ENCODE results near the gene MYCBP. TPM values are rescaled to one million over a fixed set of nuclear protein-coding genes. Genes with fewer than 3 reads are reported as not detected.

Gene MYCBP
- total and polyA plus RNA-seq, 2 of the 8 experiments (the other 6 are each of a cell fraction or from before 2014, with no cell fraction given) = 22.4 to 38.2 TPM

DNA sequence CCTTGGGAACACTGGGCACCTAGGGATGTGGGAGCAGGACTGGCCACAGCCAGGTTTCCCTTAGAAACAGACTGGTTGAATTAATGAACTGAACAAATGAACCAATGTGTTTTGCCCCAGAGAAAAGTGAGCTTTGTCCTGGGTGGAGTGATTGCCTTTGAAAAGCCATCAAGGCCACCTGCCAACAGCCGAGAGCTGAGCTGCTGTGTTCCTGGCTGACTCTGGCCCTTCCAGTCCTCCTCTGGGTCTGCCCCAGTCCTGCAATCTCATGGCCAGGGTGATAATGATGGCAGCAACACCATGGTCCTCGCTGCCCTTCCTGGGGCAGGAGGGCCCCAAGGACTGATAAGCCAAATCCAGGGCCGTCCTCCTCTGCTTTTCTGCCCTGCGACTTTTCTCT lies 26.4 kb upstream of the MYCBP start:
- H4K8ac ChIP-seq (ENCODE audit: extremely low read depth, insufficient read depth, low read length) = peak overlapping the region; percentile 57; the same call in 1 of the 2 replicates
- no peak overlapping the region for H2BK120ac ChIP-seq (replicated peaks; ENCODE audit: low read depth, low read length)
- no peak for DNase-seq (ENCODE audit: low read depth in 1 of 2, low spot score in 2 of 2)
- no peaks in the 10 kb centered on the region for H3K27me3 ChIP-seq (replicated peaks in 1 of 4; ENCODE audit: control insufficient read depth in 3 of 4, extremely low read depth in 1 of 4, insufficient read depth in 3 of 4, low read length in 3 of 4)
- H2BK15ac ChIP-seq (ENCODE audit: low read length) = no peak overlapping the region
- H3K4me2 ChIP-seq (ENCODE audit: insufficient read depth in 1 of 2, low read depth in 2 of 2, low read length in 2 of 2) = no peak overlapping the region
- H2BK5ac ChIP-seq (ENCODE audit: low read depth, low read length) = no peak overlapping the region
- TF ChIP-seq SUZ12 (IDR thresholded peaks at IDR 0.05; ENCODE audit: low read length) (no peak), MAFK (IDR thresholded peaks at IDR 0.05; ENCODE audit: low read depth, low read length) (no peak), POU5F1 (IDR thresholded peaks at IDR 0.05; ENCODE audit: low read depth, low read length) (no peak), KDM4A (IDR thresholded peaks at IDR 0.05; ENCODE audit: low read depth, low read length, severe bottlenecking) (no peak), BRCA1 (IDR thresholded peaks at IDR 0.05; ENCODE audit: low read depth, low read length) (no peak), FOSL1 (IDR thresholded peaks at IDR 0.05; ENCODE audit: insufficient read depth, low read depth, low read length) (no peak), SIRT6 (IDR thresholded peaks at IDR 0.05; ENCODE audit: low read length) (no peak)
- no peak overlapping the region for H4K5ac ChIP-seq (ENCODE audit: insufficient read length, low read depth, low read length)
- no peak overlapping the region; the same call in 1 of the 2 replicates for H2BK12ac ChIP-seq (ENCODE audit: low read depth, low read length)
- no peak overlapping the region for H3K14ac ChIP-seq (ENCODE audit: insufficient read length)
- no peaks in the 10 kb centered on the region for H4K20me1 ChIP-seq (replicated peaks in 1 of 2; ENCODE audit: control insufficient read depth in 1 of 2, insufficient read depth in 2 of 2, low read length in 2 of 2)
- H2BK20ac ChIP-seq (ENCODE audit: low read length) = no peak overlapping the region
- H3K23ac ChIP-seq (ENCODE audit: insufficient read length) = no peak overlapping the region
- no peaks in the 10 kb centered on the region for H3K4me1 ChIP-seq (replicated peaks in 1 of 4; ENCODE audit: control insufficient read depth in 3 of 4, insufficient read depth in 4 of 4, low read length in 3 of 4)
- no peak overlapping the region for H3K9ac ChIP-seq (replicated peaks in 1 of 4; ENCODE audit: extremely low read depth in 1 of 4, low read depth in 3 of 4, low read length in 3 of 4)
- H3K4ac ChIP-seq (replicated peaks; ENCODE audit: insufficient read length, low read depth, low read length) = no peak overlapping the region
- no peak overlapping the region for H3K18ac ChIP-seq (ENCODE audit: extremely low read depth, low read length)
- 100% methylated on average over 4 of the region's 4 CpGs; no CpG with 5 or more reads in 1 of the 2 experiments for WGBS, 2 experiments (ENCODE audit: extremely low coverage in 1 of 2, insufficient coverage in 1 of 2, insufficient read length in 1 of 2, insufficient replicate concordance in 2 of 2, low coverage in 1 of 2, low lambda C conversion rate in 2 of 2, missing lambda C conversion rate in 1 of 2)
- peak overlapping the region; percentile 9; the same call in 1 of the 2 replicates for H2AK5ac ChIP-seq (ENCODE audit: low read depth, low read length)
- no peaks in the 10 kb centered on the region for H3K23me2 ChIP-seq (ENCODE audit: low read depth, low read length)
- no peak overlapping the region for H3K27ac ChIP-seq (ENCODE audit: low read depth, low read length)
- H3K79me2 ChIP-seq (ENCODE audit: control insufficient read depth in 1 of 2, insufficient read depth in 2 of 2, low read length in 2 of 2) = no peaks in the 10 kb centered on the region
- FAIRE-seq = no peak
- no peak overlapping the region for H2AFZ ChIP-seq (ENCODE audit: low read length)
- no peaks in the 10 kb centered on the region for H3K79me1 ChIP-seq (ENCODE audit: low read depth, low read length)
- no peaks in the 10 kb centered on the region for H3K9me3 ChIP-seq (ENCODE audit: insufficient read depth in 2 of 2, low read depth in 1 of 2, low read length in 1 of 2)
- no peak overlapping the region for H4K91ac ChIP-seq (replicated peaks; ENCODE audit: insufficient read length, low read length)
- no peak overlapping the region for H3K56ac ChIP-seq (replicated peaks; ENCODE audit: insufficient read length, low read depth, low read length)
- H3K36me3 ChIP-seq (ENCODE audit: control insufficient read depth in 2 of 4, insufficient read depth in 4 of 4, low read length in 3 of 4) = no peaks in the 10 kb centered on the region
- no peak overlapping the region for H3K4me3 ChIP-seq (ENCODE audit: extremely low read depth in 1 of 4, insufficient read depth in 2 of 4, low read depth in 3 of 4, low read length in 4 of 4)
- CTCF ChIA-PET (ENCODE audit: partially characterized antibody) = interaction anchor here (1.1 kb wide), 2 partner anchors 8 to 14 kb away, joined by 3 read pairs; no protein-coding TSS in a partner anchor
- POLR2A ChIA-PET (ENCODE audit: partially characterized antibody) = no interaction called here
